Lower leg skin (tissue), 3 donors: ENCODE results near the gene PTCSC3.

Source experiments
- POLR2A ChIP-seq, 2 donors: fragments of 450-650 bp; IDR thresholded peaks; one replicate each; pipeline ENCODE4 v1.6.1; 2016 to 2017; ENCODE audit warnings: antibody characterized with exemption in 2 of 2, mild to moderate bottlenecking in 1 of 2, moderate library complexity in 1 of 2
- TF ChIP-seq, protein P1 (sequence below), 3 donors: fragments of 450-650 bp; IDR thresholded peaks; one replicate each; pipeline ENCODE4 v1.5.1; 2016; ENCODE audit warnings: antibody characterized with exemption in 3 of 3, mild to moderate bottlenecking in 3 of 3, moderate library complexity in 2 of 3

GRCh38 chr14:36091096-36091495 is 85.4 kb downstream of the PTCSC3 start:
- TF ChIP-seq, protein P1, sequence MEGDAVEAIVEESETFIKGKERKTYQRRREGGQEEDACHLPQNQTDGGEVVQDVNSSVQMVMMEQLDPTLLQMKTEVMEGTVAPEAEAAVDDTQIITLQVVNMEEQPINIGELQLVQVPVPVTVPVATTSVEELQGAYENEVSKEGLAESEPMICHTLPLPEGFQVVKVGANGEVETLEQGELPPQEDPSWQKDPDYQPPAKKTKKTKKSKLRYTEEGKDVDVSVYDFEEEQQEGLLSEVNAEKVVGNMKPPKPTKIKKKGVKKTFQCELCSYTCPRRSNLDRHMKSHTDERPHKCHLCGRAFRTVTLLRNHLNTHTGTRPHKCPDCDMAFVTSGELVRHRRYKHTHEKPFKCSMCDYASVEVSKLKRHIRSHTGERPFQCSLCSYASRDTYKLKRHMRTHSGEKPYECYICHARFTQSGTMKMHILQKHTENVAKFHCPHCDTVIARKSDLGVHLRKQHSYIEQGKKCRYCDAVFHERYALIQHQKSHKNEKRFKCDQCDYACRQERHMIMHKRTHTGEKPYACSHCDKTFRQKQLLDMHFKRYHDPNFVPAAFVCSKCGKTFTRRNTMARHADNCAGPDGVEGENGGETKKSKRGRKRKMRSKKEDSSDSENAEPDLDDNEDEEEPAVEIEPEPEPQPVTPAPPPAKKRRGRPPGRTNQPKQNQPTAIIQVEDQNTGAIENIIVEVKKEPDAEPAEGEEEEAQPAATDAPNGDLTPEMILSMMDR (IDR thresholded peaks at IDR 0.05): no peak
- no peak for TF ChIP-seq POLR2A (IDR thresholded peaks at IDR 0.05)
